MM.1S (cell line): ENCODE measurements around the gene MPZL3.

Experiments used
- CTCF ChIP-seq: fragments of 300-600 bp; sonication (generic); IDR thresholded peaks from 2 replicates; pipeline ENCODE4 v1.5.1; 2016; ENCODE audit warnings: antibody characterized with exemption, low read length, mixed read lengths
- EZH2 ChIP-seq: fragments of 300-600 bp; sonication (generic); optimal IDR thresholded peaks from 2 replicates; pipeline ENCODE3; 2017; ENCODE audit warnings: low read depth, mild to moderate bottlenecking, antibody characterized with exemption, low read length, mixed read lengths
- EZH2phosphoT487 ChIP-seq: fragments of 300-600 bp; sonication (generic); IDR thresholded peaks from 2 replicates; pipeline ENCODE4 v1.6.1; 2018; ENCODE audit warnings: antibody characterized with exemption, low read length

DNA sequence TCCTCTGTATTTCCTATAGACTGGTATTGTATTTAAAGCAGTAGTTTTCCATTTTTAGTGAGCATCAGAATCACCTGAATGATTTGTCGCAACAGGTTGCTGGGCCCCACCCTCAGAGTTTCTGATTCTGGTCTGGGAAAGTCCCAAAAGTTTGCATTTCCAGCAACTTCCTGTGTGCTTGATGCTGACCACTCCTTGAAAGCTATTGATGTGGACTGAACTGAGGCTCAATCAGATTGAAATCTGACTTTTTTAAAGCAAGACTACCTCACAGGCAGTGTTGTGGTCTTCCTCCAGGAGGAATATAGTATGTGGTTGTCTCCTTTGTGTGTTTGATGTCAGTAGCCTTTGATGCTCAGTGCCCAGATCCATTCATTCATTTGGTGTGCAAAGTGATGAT is 29.1 kb upstream of the MPZL3 start:
- TF ChIP-seq CTCF, result no peak
- no peak for TF ChIP-seq EZH2
- no peak for TF ChIP-seq EZH2phosphoT487
